GM18951 (cell line): ENCODE data around the gene FGFBP3.
A peak's percentile ranks its signal among the peaks of the same experiment; 100 is the strongest.
"Not testable (repeated sequence)": the region's sequence is repeated elsewhere in the genome, so short reads cannot be mapped to it uniquely, and the experiment has no call there.

Experiments used
- POLR2A ChIP-seq: IDR thresholded peaks from 4 replicates; pipeline ENCODE4 v1.6.1; 2011; ENCODE audit warnings: mild to moderate bottlenecking; ENCODE audit not compliant: insufficient read length, insufficient read depth; ENCODE audit errors: extremely low read depth
- in situ Hi-C: fragments of 300-500 bp; cut with MboI; formaldehyde crosslinking; loops from one replicate; pipeline ENCODE4 v1.12.0; 2022; ENCODE audit warnings: low sequenced_read_pairs, mixed read lengths, inconsistent platforms; ENCODE audit not compliant: unreplicated experiment

FGFBP3 gene

GRCh38 chr10:91923371-91924211, 14.3 kb upstream of the FGFBP3 start, which contains the start of gene BTAF1:
Gene BTAF1, plus strand, starts transcription at chr10:91923770. Its CDS starts 307 bp downstream, at chr10:91924077.
- in situ Hi-C loops = loop anchor here (25.0 kb wide), 2 partner anchors 536 to 1011 kb away; partner anchors contain the start of gene ANKRD1
- TF ChIP-seq POLR2A = peak; percentile 95

- in situ Hi-C loops = loop anchor here (25.0 kb wide), 2 partner anchors 532 to 1007 kb away; partner anchors contain the start of gene ANKRD1
- TF ChIP-seq POLR2A = no peak
Measured at GRCh38 chr10:91919651-91920050, 10.4 kb upstream of the FGFBP3 start.

GRCh38 chr10:91910467-91910866, 1.2 kb upstream of the FGFBP3 start:
- in situ Hi-C loops = loop anchor here (25.0 kb wide), 2 partner anchors 523 to 998 kb away; partner anchors contain the start of gene ANKRD1
- no peak for TF ChIP-seq POLR2A

GRCh38 chr10:91908337-91909116, 759 bp downstream of the FGFBP3 start:
- in situ Hi-C loops = loop anchor here (25.0 kb wide), 2 partner anchors 521 to 996 kb away; partner anchors contain the start of gene ANKRD1
- peak; percentile 68 for TF ChIP-seq POLR2A

- no peak for TF ChIP-seq POLR2A
- in situ Hi-C loops = loop anchor here (25.0 kb wide), 2 partner anchors 521 to 996 kb away; partner anchors contain the start of gene ANKRD1
Measured at GRCh38 chr10:91907914-91908336, 1.4 kb downstream of the FGFBP3 start.

- TF ChIP-seq POLR2A = no peak
- in situ Hi-C loops = loop anchor here (25.0 kb wide), 2 partner anchors 520 to 995 kb away; partner anchors contain the start of gene ANKRD1
Measured at GRCh38 chr10:91907033-91907594, 2.2 kb downstream of the FGFBP3 start.

GRCh38 chr10:91901784-91902677, 7.3 kb downstream of the FGFBP3 start:
- no peak for TF ChIP-seq POLR2A
- in situ Hi-C loops = loop anchor here (25.0 kb wide), 2 partner anchors 515 to 990 kb away; partner anchors contain the start of gene ANKRD1

- no peak for TF ChIP-seq POLR2A
- in situ Hi-C loops = no loop called here
Measured at GRCh38 chr10:91897421-91897820, 11.9 kb downstream of the FGFBP3 start.

GRCh38 chr10:91896212-91896756, 13.0 kb downstream of the FGFBP3 start:
- in situ Hi-C loops = no loop called here
- TF ChIP-seq POLR2A = no peak

- in situ Hi-C loops = not testable (repeated sequence)
Measured at GRCh38 chr10:91894261-91894685, 15.0 kb downstream of the FGFBP3 start.

GRCh38 chr10:91893051-91893450, 16.2 kb downstream of the FGFBP3 start:
- in situ Hi-C loops = no loop called here
- TF ChIP-seq POLR2A = no peak
